ENCODE measurements around the gene ABCB11. TPM values are rescaled to one million over a fixed set of nuclear protein-coding genes. Genes with fewer than 3 reads are reported as not detected.
A peak's percentile ranks its signal among the peaks of the same experiment; 100 is the strongest.

The ABCB11 gene
- total and polyA plus RNA-seq, 9 of the 15 experiments (the other 6 are each of a cell fraction or from before 2014, with no cell fraction given), result 0.04 to 0.51 (median 0.10) TPM; not detected in 1

DNA sequence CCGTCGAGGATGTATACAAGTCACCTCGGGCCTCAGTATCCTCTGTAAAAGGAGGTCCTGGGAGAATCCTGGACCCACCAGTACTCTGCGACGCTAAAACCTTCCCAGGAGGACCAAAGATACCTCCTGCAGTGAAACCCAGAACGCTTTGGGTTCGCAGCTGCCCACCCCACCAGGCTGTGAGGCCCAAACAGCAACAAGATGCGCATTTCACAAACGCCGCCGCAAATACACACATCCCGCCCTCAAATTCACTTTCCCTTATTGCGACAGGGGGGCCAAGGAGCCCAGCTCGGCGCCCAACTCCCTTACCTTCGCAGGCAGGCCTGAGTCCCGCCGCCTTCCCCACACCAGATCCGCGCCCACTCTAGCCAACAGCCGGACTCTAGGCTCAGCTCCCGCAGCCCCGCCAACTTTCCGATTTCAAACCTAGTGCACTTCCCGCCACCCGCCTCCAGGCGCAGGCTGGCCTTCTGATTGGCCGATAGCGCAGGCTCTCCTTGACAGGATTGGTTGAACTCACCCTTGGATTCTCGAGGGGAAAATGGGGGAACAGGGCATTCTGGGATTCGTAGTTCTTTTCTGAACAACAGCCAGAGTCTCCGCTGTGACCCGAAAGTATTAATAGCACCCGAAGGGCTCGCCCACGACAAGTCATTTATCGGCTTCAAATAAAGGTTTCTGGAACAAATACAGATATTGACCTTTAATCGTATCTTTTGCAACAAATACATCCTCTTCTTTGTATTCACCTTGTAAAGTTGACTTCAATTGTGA lies 140.9 kb downstream of the ABCB11 start, which contains the start of gene SPC25 (continued):
- TF ChIP-seq, protein P1, sequence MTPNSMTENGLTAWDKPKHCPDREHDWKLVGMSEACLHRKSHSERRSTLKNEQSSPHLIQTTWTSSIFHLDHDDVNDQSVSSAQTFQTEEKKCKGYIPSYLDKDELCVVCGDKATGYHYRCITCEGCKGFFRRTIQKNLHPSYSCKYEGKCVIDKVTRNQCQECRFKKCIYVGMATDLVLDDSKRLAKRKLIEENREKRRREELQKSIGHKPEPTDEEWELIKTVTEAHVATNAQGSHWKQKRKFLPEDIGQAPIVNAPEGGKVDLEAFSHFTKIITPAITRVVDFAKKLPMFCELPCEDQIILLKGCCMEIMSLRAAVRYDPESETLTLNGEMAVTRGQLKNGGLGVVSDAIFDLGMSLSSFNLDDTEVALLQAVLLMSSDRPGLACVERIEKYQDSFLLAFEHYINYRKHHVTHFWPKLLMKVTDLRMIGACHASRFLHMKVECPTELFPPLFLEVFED (CRISPR knock-in tag; conservative IDR thresholded peaks at IDR 0.05), result no peak
- no peak for TF ChIP-seq HMG20B (CRISPR knock-in tag; IDR thresholded peaks at IDR 0.05)
- TF ChIP-seq, protein P2, sequence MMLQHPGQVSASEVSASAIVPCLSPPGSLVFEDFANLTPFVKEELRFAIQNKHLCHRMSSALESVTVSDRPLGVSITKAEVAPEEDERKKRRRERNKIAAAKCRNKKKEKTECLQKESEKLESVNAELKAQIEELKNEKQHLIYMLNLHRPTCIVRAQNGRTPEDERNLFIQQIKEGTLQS (IDR thresholded peaks at IDR 0.05), result no peak
- TF ChIP-seq, protein P2 (CRISPR knock-in tag; conservative IDR thresholded peaks at IDR 0.05), result peak; percentile 59; the same call in 1 of the 2 replicates
- no peak for TF ChIP-seq SRSF3 (IDR thresholded peaks at IDR 0.05; ENCODE audit: insufficient read depth, low read length)
- TF ChIP-seq ASH1L (IDR thresholded peaks at IDR 0.05; ENCODE audit: borderline replicate concordance, low read depth, partially characterized antibody), result peak; percentile 96
- TF ChIP-seq KLF6 (CRISPR knock-in tag; IDR thresholded peaks at IDR 0.05; ENCODE audit: borderline replicate concordance), result no peak; the same call in 1 of the 2 replicates
- TF ChIP-seq ZNF12 (CRISPR knock-in tag; IDR thresholded peaks at IDR 0.05), result no peak; the same call in 1 of the 2 replicates
- TF ChIP-seq NRF1 (conservative IDR thresholded peaks at IDR 0.05 in 1 of 2, IDR thresholded peaks at IDR 0.05 in 1 of 2), result peak; percentile 82 to 86
- no peak for TF ChIP-seq CHD1 (IDR thresholded peaks at IDR 0.05; ENCODE audit: low read length)
- TF ChIP-seq, protein P3, sequence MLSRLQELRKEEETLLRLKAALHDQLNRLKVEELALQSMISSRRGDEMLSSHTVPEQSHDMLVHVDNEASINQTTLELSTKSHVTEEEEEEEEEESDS (CRISPR knock-in tag; IDR thresholded peaks at IDR 0.05), result no peak
- no peak for TF ChIP-seq ZNF586 (CRISPR knock-in tag; conservative IDR thresholded peaks at IDR 0.05)
- TF ChIP-seq ARHGAP35 (IDR thresholded peaks at IDR 0.05; ENCODE audit: partially characterized antibody), result peak; percentile 82
- peak; percentile 50 for TF ChIP-seq DPF2 (IDR thresholded peaks at IDR 0.05)
- TF ChIP-seq SNIP1 (IDR thresholded peaks at IDR 0.05; ENCODE audit: low read depth), result no peak
- TF ChIP-seq CBX2 (IDR thresholded peaks at IDR 0.05; ENCODE audit: insufficient read depth, low read length, poor library complexity, severe bottlenecking), result no peak
- no peak for TF ChIP-seq STAT5B (CRISPR knock-in tag; IDR thresholded peaks at IDR 0.05)
- TF ChIP-seq, protein P4, sequence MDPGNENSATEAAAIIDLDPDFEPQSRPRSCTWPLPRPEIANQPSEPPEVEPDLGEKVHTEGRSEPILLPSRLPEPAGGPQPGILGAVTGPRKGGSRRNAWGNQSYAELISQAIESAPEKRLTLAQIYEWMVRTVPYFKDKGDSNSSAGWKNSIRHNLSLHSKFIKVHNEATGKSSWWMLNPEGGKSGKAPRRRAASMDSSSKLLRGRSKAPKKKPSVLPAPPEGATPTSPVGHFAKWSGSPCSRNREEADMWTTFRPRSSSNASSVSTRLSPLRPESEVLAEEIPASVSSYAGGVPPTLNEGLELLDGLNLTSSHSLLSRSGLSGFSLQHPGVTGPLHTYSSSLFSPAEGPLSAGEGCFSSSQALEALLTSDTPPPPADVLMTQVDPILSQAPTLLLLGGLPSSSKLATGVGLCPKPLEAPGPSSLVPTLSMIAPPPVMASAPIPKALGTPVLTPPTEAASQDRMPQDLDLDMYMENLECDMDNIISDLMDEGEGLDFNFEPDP (CRISPR knock-in tag; IDR thresholded peaks at IDR 0.05), result no peak
- no peak for TF ChIP-seq MAFG (tag; conservative IDR thresholded peaks at IDR 0.05)
- peak; percentile 37; the same call in 1 of the 2 replicates for TF ChIP-seq ESRRA (IDR thresholded peaks at IDR 0.05; ENCODE audit: borderline replicate concordance, low read depth)
- TF ChIP-seq ZNF717 (CRISPR knock-in tag; IDR thresholded peaks at IDR 0.05), result no peak
- peak; percentile 56; the same call in 1 of the 2 replicates for TF ChIP-seq NBN (IDR thresholded peaks at IDR 0.05; ENCODE audit: low read depth)
- no peak for TF ChIP-seq ZNF589 (CRISPR knock-in tag; IDR thresholded peaks at IDR 0.05; ENCODE audit: low read depth)
- TF ChIP-seq ZNF184 (CRISPR knock-in tag; IDR thresholded peaks at IDR 0.05), result no peak
- TF ChIP-seq, protein P5, sequence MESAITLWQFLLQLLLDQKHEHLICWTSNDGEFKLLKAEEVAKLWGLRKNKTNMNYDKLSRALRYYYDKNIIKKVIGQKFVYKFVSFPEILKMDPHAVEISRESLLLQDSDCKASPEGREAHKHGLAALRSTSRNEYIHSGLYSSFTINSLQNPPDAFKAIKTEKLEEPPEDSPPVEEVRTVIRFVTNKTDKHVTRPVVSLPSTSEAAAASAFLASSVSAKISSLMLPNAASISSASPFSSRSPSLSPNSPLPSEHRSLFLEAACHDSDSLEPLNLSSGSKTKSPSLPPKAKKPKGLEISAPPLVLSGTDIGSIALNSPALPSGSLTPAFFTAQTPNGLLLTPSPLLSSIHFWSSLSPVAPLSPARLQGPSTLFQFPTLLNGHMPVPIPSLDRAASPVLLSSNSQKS (CRISPR knock-in tag; IDR thresholded peaks at IDR 0.05), result no peak
